ENCODE measurements around the gene RWDD2A. TPM values are rescaled to one million over a fixed set of nuclear protein-coding genes. Genes with fewer than 3 reads are reported as not detected.
A peak's percentile ranks its signal among the peaks of the same experiment; 100 is the strongest.

Gene RWDD2A
- total and polyA plus RNA-seq, 2 donors (not counting 1 experiment from before 2014, with no cell fraction given) = 4.6 to 6.9 TPM

DNA sequence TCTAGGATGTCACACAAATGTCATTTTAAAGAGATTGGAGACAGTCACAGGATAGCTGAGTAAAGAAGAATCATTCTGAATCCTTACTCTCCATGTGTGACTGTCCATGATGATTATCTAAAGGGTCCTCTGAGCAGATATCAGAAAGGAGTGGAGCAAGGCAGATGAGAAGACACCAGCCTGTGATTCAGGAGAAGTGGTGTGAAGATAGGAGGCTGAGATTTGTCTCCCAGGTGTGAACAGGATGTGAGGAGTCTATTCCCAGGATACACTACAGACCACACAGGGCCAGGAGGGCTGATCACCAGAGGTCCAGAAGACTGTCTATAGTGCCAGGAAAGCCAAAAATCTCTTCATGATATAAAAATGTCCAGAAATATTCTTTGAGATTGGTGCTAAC is 27.0 kb downstream of the RWDD2A start:
- no peak for TF ChIP-seq EZH2 (IDR thresholded peaks at IDR 0.05; ENCODE audit: low read length, missing control alignments)
- TF ChIP-seq, protein P1, sequence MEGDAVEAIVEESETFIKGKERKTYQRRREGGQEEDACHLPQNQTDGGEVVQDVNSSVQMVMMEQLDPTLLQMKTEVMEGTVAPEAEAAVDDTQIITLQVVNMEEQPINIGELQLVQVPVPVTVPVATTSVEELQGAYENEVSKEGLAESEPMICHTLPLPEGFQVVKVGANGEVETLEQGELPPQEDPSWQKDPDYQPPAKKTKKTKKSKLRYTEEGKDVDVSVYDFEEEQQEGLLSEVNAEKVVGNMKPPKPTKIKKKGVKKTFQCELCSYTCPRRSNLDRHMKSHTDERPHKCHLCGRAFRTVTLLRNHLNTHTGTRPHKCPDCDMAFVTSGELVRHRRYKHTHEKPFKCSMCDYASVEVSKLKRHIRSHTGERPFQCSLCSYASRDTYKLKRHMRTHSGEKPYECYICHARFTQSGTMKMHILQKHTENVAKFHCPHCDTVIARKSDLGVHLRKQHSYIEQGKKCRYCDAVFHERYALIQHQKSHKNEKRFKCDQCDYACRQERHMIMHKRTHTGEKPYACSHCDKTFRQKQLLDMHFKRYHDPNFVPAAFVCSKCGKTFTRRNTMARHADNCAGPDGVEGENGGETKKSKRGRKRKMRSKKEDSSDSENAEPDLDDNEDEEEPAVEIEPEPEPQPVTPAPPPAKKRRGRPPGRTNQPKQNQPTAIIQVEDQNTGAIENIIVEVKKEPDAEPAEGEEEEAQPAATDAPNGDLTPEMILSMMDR (conservative IDR thresholded peaks at IDR 0.05 in 1 of 2, IDR thresholded peaks at IDR 0.05 in 1 of 2; ENCODE audit: low read depth in 1 of 2, low read length in 2 of 2) = no peak
- Histone ChIP-seq H3K4me3 (replicated peaks in 1 of 4; ENCODE audit: control extremely low read depth in 1 of 4, insufficient read depth in 1 of 4, low read depth in 3 of 4, low read length in 4 of 4) (no peak overlapping the region), H4K20me1 (ENCODE audit: control insufficient read depth, extremely low read depth, insufficient read depth, low read length) (no peaks in the 10 kb centered on the region), H3K4me2 (ENCODE audit: extremely low read depth, insufficient read depth, low read length) (no peak overlapping the region), H3K9ac (ENCODE audit: insufficient read depth, low read length) (no peak overlapping the region), H3K27me3 (ENCODE audit: control insufficient read depth, insufficient read depth, low read length) (no peaks in the 10 kb centered on the region), H3K4me1 (ENCODE audit: control insufficient read depth, extremely low read depth, insufficient read depth, low read length) (no peaks in the 10 kb centered on the region), H3K36me3 (ENCODE audit: control insufficient read depth, insufficient read depth, low read length) (no peaks in the 10 kb centered on the region), H2AFZ (ENCODE audit: low read length) (no peak overlapping the region), H3K79me2 (ENCODE audit: control insufficient read depth, insufficient read depth, low read length) (no peaks in the 10 kb centered on the region), H3K27ac (ENCODE audit: insufficient read depth, low read length) (no peak overlapping the region), H3K9me3 (ENCODE audit: control insufficient read depth, insufficient read depth, low read depth, low read length) (no peaks in the 10 kb centered on the region)
- no peak for DNase-seq (ENCODE audit: low read depth in 2 of 2)

DNA sequence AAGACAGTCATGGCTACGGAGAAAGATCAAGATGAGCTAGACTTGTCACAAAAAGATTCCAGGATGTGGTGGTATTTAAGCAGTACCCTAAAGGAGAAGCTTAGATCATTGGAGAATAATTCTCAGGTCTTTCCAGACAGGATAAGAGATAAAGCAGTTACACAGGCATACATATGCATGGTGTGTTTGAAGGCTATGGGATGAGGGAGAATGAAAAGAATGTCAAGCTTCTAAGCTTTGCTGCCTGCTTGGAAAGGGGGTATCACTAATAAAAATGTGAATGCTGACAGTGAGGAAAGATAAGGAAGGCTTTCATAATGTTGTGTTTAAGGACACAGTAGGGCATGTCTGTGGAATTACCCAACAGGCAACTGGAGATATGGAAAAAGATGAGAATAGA is 28.1 kb downstream of the RWDD2A start:
- H4K20me1 ChIP-seq (ENCODE audit: control insufficient read depth, extremely low read depth, insufficient read depth, low read length) = no peaks in the 10 kb centered on the region
- no peak overlapping the region for H3K9ac ChIP-seq (ENCODE audit: insufficient read depth, low read length)
- H3K79me2 ChIP-seq (ENCODE audit: control insufficient read depth, insufficient read depth, low read length) = no peaks in the 10 kb centered on the region
- no peak overlapping the region for H3K27ac ChIP-seq (ENCODE audit: insufficient read depth, low read length)
- no peaks in the 10 kb centered on the region for H3K36me3 ChIP-seq (ENCODE audit: control insufficient read depth, insufficient read depth, low read length)
- no peaks in the 10 kb centered on the region for H3K9me3 ChIP-seq (ENCODE audit: control insufficient read depth, insufficient read depth, low read depth, low read length)
- H3K4me3 ChIP-seq (replicated peaks in 1 of 4; ENCODE audit: control extremely low read depth in 1 of 4, insufficient read depth in 1 of 4, low read depth in 3 of 4, low read length in 4 of 4) = no peak overlapping the region
- peak in 1 of 2 donors; percentile 74 for DNase-seq (ENCODE audit: low read depth in 2 of 2)
- H3K4me1 ChIP-seq (ENCODE audit: control insufficient read depth, extremely low read depth, insufficient read depth, low read length) = no peaks in the 10 kb centered on the region
- no peaks in the 10 kb centered on the region for H3K27me3 ChIP-seq (ENCODE audit: control insufficient read depth, insufficient read depth, low read length)
- TF ChIP-seq, protein P1 (conservative IDR thresholded peaks at IDR 0.05 in 1 of 2, IDR thresholded peaks at IDR 0.05 in 1 of 2; ENCODE audit: low read depth in 1 of 2, low read length in 2 of 2) = no peak
- no peak for TF ChIP-seq EZH2 (IDR thresholded peaks at IDR 0.05; ENCODE audit: low read length, missing control alignments)
- H3K4me2 ChIP-seq (ENCODE audit: extremely low read depth, insufficient read depth, low read length) = no peak overlapping the region
- no peak overlapping the region for H2AFZ ChIP-seq (ENCODE audit: low read length)

DNA sequence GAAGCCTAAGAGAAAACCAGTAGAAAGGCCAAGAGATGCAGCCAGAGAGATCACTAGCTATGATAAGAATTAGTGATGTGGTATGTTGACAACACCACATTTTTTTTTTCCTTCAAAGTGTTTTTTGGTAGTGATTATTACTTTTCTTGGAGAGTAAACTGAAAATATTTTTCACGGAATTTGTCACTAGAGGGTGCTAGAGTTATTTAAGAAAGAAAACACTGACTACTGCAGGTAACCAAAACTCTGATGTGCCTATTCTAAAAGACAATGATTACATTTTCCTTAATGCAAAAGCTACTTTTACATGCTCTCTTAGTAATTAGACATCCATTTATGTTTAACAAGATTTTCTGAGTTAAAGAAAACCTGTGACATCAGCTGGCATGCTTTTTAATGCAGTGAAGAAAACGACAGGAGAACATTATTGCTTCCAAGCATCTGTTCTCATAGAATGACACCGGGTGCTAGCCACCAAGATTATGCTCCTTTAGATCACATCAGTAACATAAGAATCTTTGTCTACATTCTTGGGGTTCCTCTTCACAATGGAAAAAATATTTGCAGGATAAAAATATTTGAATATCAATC is 28.8 kb downstream of the RWDD2A start:
- no peaks in the 10 kb centered on the region for H3K27me3 ChIP-seq (ENCODE audit: control insufficient read depth, insufficient read depth, low read length)
- no peaks in the 10 kb centered on the region for H3K4me1 ChIP-seq (ENCODE audit: control insufficient read depth, extremely low read depth, insufficient read depth, low read length)
- H3K9me3 ChIP-seq (ENCODE audit: control insufficient read depth, insufficient read depth, low read depth, low read length) = no peaks in the 10 kb centered on the region
- no peaks in the 10 kb centered on the region for H3K36me3 ChIP-seq (ENCODE audit: control insufficient read depth, insufficient read depth, low read length)
- no peak overlapping the region for H3K27ac ChIP-seq (ENCODE audit: insufficient read depth, low read length)
- H2AFZ ChIP-seq (ENCODE audit: low read length) = no peak overlapping the region
- no peak overlapping the region for H3K4me2 ChIP-seq (ENCODE audit: extremely low read depth, insufficient read depth, low read length)
- H3K79me2 ChIP-seq (ENCODE audit: control insufficient read depth, insufficient read depth, low read length) = no peaks in the 10 kb centered on the region
- TF ChIP-seq EZH2 (IDR thresholded peaks at IDR 0.05; ENCODE audit: low read length, missing control alignments) = no peak
- TF ChIP-seq, protein P1 (conservative IDR thresholded peaks at IDR 0.05 in 1 of 2, IDR thresholded peaks at IDR 0.05 in 1 of 2; ENCODE audit: low read depth in 1 of 2, low read length in 2 of 2) = peak in 1 of 2 donors; percentile 36
- H4K20me1 ChIP-seq (ENCODE audit: control insufficient read depth, extremely low read depth, insufficient read depth, low read length) = no peaks in the 10 kb centered on the region
- H3K9ac ChIP-seq (ENCODE audit: insufficient read depth, low read length) = no peak overlapping the region
- no peak overlapping the region for H3K4me3 ChIP-seq (replicated peaks in 1 of 4; ENCODE audit: control extremely low read depth in 1 of 4, insufficient read depth in 1 of 4, low read depth in 3 of 4, low read length in 4 of 4)
- peak; percentile 43 to 70 for DNase-seq (ENCODE audit: low read depth in 2 of 2)
